Measurements from ENCODE around the gene KDM2A. TPM values are rescaled to one million over a fixed set of nuclear protein-coding genes. Genes with fewer than 3 reads are reported as not detected.

The KDM2A gene
- total and polyA plus RNA-seq, 2 of the 13 experiments (the other 11 are each of a cell fraction or from before 2014, with no cell fraction given): 31.3 to 31.4 TPM

GRCh38 chr11:67178878-67179277, 59.8 kb downstream of the KDM2A start:
- H2AFZ ChIP-seq (ENCODE audit: low read length): no peak overlapping the region
- in situ Hi-C loops (cut with HindIII; ENCODE audit: extremely low pct_ligation_motif_present, low pct_unique_long_range_greater_than_20kb): loop anchor here (10.0 kb wide), 1 partner anchor 94 kb away; no protein-coding TSS in a partner anchor
- H3K27ac ChIP-seq (ENCODE audit: extremely low read length, insufficient read depth, low read length): no peak overlapping the region
- TF ChIP-seq ZNF687 (CRISPR knock-in tag; IDR thresholded peaks at IDR 0.05): no peak
- no peak for TF ChIP-seq PHB2 (IDR thresholded peaks at IDR 0.05; ENCODE audit: partially characterized antibody)
- TF ChIP-seq RARG (CRISPR knock-in tag; IDR thresholded peaks at IDR 0.05; ENCODE audit: low read depth): no peak
- no peak for TF ChIP-seq RXRB (CRISPR knock-in tag; IDR thresholded peaks at IDR 0.05; ENCODE audit: borderline replicate concordance)
- TF ChIP-seq ZNF720 (CRISPR knock-in tag; IDR thresholded peaks at IDR 0.05): no peak
- no peak for TF ChIP-seq HNRNPK (IDR thresholded peaks at IDR 0.05; ENCODE audit: low read depth, low read length, poor library complexity, severe bottlenecking)
- TF ChIP-seq SP5 (CRISPR knock-in tag; IDR thresholded peaks at IDR 0.05; ENCODE audit: borderline replicate concordance, low read depth): no peak
- no peak for TF ChIP-seq HNRNPLL (IDR thresholded peaks at IDR 0.05; ENCODE audit: low read depth, low read length, poor library complexity, severe bottlenecking)
- TF ChIP-seq MTF1 (CRISPR knock-in tag; IDR thresholded peaks at IDR 0.05): no peak
- no peak for TF ChIP-seq HHEX (CRISPR knock-in tag; IDR thresholded peaks at IDR 0.05)
- TF ChIP-seq BHLHE40 (IDR thresholded peaks at IDR 0.05; ENCODE audit: low read length): no peak
- no peak for TF ChIP-seq SKIL (CRISPR knock-in tag; IDR thresholded peaks at IDR 0.05; ENCODE audit: borderline replicate concordance)
- TF ChIP-seq GFI1 (CRISPR knock-in tag; IDR thresholded peaks at IDR 0.05; ENCODE audit: borderline replicate concordance): no peak
- TF ChIP-seq ZNF333 (CRISPR knock-in tag; IDR thresholded peaks at IDR 0.05; ENCODE audit: borderline replicate concordance): no peak
- TF ChIP-seq ZNF121 (CRISPR knock-in tag; IDR thresholded peaks at IDR 0.05): no peak
- TF ChIP-seq, protein P1, sequence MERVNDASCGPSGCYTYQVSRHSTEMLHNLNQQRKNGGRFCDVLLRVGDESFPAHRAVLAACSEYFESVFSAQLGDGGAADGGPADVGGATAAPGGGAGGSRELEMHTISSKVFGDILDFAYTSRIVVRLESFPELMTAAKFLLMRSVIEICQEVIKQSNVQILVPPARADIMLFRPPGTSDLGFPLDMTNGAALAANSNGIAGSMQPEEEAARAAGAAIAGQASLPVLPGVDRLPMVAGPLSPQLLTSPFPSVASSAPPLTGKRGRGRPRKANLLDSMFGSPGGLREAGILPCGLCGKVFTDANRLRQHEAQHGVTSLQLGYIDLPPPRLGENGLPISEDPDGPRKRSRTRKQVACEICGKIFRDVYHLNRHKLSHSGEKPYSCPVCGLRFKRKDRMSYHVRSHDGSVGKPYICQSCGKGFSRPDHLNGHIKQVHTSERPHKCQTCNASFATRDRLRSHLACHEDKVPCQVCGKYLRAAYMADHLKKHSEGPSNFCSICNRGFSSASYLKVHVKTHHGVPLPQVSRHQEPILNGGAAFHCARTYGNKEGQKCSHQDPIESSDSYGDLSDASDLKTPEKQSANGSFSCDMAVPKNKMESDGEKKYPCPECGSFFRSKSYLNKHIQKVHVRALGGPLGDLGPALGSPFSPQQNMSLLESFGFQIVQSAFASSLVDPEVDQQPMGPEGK (CRISPR knock-in tag; IDR thresholded peaks at IDR 0.05): no peak
- no peak for TF ChIP-seq KMT2A (CRISPR knock-in tag; IDR thresholded peaks at IDR 0.05)
- TF ChIP-seq DNMT3B (CRISPR knock-in tag; conservative IDR thresholded peaks at IDR 0.05): no peak
- no peaks in the 10 kb centered on the region for H3K27me3 ChIP-seq (ENCODE audit: control insufficient read depth in 1 of 2, insufficient read depth in 2 of 2, low read length in 2 of 2)
- no peak overlapping the region for H3K4me2 ChIP-seq (ENCODE audit: low read depth, low read length)
- POLR2A ChIA-PET: no interaction called here
- intact Hi-C loops (cut with micrococcal nuclease; ENCODE audit: unreplicated experiment): no loop called here
- no peak for FAIRE-seq
- no peak for ATAC-seq
- H3K79me2 ChIP-seq (ENCODE audit: insufficient read depth, low read length): peaks cover 28% of the 10 kb centered on the region
- no peak for DNase-seq (ENCODE audit: low spot score)
- no peak overlapping the region for H3K9ac ChIP-seq (ENCODE audit: insufficient read depth, low read depth, low read length)
- no peaks in the 10 kb centered on the region for H3K9me3 ChIP-seq (ENCODE audit: low read length)
- peaks cover 2% of the 10 kb centered on the region; the same call in 1 of the 2 replicates for H4K20me1 ChIP-seq (ENCODE audit: insufficient read depth, low read length)
- no TSS peak for BruUV-seq (replicated peaks)
- WGBS (ENCODE audit: low lambda C conversion rate): 92% methylated on average over 4 of the region's 4 CpGs
- H3K4me1 ChIP-seq (ENCODE audit: insufficient read depth, low read length): no peaks in the 10 kb centered on the region
- no peak overlapping the region for H3K4me3 ChIP-seq (replicated peaks in 1 of 3; ENCODE audit: insufficient read depth in 1 of 3, low read depth in 2 of 3, low read length in 3 of 3)
- CTCF ChIA-PET (ENCODE audit: low intra/inter-chr PET ratio, low total read pairs): no interaction called here
- peaks cover 2 to 31% of the 10 kb centered on the region in 2 experiments for H3K36me3 ChIP-seq (replicated peaks in 1 of 2; ENCODE audit: control insufficient read depth in 1 of 2, insufficient read depth in 2 of 2, low read length in 2 of 2)
